DMS 273 (cell line): ENCODE measurements around the gene MRPL22.
"Not testable (repeated sequence)": the region's sequence is repeated elsewhere in the genome, so short reads cannot be mapped to it uniquely, and the experiment has no call there.

ENCODE experiments used
- DNase-seq: peaks from one replicate; lab custom pipeline; 2025; ENCODE audit not compliant: unreplicated experiment; lab: John Stamatoyannopoulos, UW

The MRPL22 gene

GRCh38 chr5:154940375-154940771, 500 bp upstream of the MRPL22 start:
- no peak for DNase-seq

GRCh38 chr5:154943527-154943926, 2.7 kb downstream of the MRPL22 start:
- no peak for DNase-seq

- no peak for DNase-seq
Measured at GRCh38 chr5:154944716-154945115, 3.8 kb downstream of the MRPL22 start.

GRCh38 chr5:154945695-154946301, 4.9 kb downstream of the MRPL22 start:
- peak; percentile 46 for DNase-seq

- no peak for DNase-seq
Measured at GRCh38 chr5:154947778-154948177, 6.9 kb downstream of the MRPL22 start.

GRCh38 chr5:154948313-154948712, 7.4 kb downstream of the MRPL22 start:
- DNase-seq: no peak

GRCh38 chr5:154949781-154950180, 8.9 kb downstream of the MRPL22 start:
- DNase-seq: no peak

GRCh38 chr5:154956712-154957111, 15.8 kb downstream of the MRPL22 start:
- no peak for DNase-seq

GRCh38 chr5:154962494-154962893, 21.6 kb downstream of the MRPL22 start:
- DNase-seq: no peak

- no peak for DNase-seq
Measured at GRCh38 chr5:154966081-154966841, 25.4 kb downstream of the MRPL22 start.

- no peak for DNase-seq
Measured at GRCh38 chr5:154966874-154967273, 26.0 kb downstream of the MRPL22 start.

GRCh38 chr5:154967421-154968024, 26.6 kb downstream of the MRPL22 start:
- DNase-seq: peak; percentile 33

- DNase-seq: no peak
Measured at GRCh38 chr5:154968953-154969352, 28.1 kb downstream of the MRPL22 start.

GRCh38 chr5:154970759-154971158, 29.9 kb downstream of the MRPL22 start:
- DNase-seq: no peak

- DNase-seq: no peak
Measured at GRCh38 chr5:154971501-154971900, 30.6 kb downstream of the MRPL22 start.

- DNase-seq: peak; percentile 73
Measured at GRCh38 chr5:154972476-154973080, 31.7 kb downstream of the MRPL22 start.

GRCh38 chr5:154976082-154976481, 35.2 kb downstream of the MRPL22 start:
- DNase-seq: not testable (repeated sequence)

- no peak for DNase-seq
Measured at GRCh38 chr5:154977409-154977808, 36.5 kb downstream of the MRPL22 start.

- not testable (repeated sequence) for DNase-seq
Measured at GRCh38 chr5:154978294-154978693, 37.4 kb downstream of the MRPL22 start.

- no peak for DNase-seq
Measured at GRCh38 chr5:154984946-154985516, 44.2 kb downstream of the MRPL22 start.

GRCh38 chr5:154986151-154986550, 45.3 kb downstream of the MRPL22 start:
- DNase-seq: no peak
